ENCODE measurements around the gene PADI6. TPM values are rescaled to one million over a fixed set of nuclear protein-coding genes. Genes with fewer than 3 reads are reported as not detected.

PADI6 gene
- total RNA-seq, 4 donors from 2014 or later, result not detected

DNA sequence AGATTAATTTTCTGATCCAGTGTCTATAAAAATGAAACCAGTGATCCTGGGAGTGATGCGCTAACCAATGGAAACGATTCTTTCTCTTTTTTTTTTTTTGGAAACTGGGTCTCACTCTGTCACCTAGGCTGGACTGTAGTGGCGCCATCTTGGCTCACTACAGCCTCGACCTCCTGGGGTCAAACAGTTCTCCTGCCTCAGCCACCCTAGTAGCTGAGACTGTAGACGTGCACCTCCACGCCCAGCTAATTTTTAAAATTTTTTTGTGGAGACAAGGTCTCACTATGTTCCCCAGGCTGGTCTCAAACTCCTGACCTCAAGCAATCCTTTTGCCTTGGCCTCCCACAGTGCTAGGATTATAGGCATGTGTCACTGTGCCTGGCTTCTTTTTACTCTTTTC is 70.8 kb downstream of the PADI6 start:
- TF ChIP-seq, protein P1, sequence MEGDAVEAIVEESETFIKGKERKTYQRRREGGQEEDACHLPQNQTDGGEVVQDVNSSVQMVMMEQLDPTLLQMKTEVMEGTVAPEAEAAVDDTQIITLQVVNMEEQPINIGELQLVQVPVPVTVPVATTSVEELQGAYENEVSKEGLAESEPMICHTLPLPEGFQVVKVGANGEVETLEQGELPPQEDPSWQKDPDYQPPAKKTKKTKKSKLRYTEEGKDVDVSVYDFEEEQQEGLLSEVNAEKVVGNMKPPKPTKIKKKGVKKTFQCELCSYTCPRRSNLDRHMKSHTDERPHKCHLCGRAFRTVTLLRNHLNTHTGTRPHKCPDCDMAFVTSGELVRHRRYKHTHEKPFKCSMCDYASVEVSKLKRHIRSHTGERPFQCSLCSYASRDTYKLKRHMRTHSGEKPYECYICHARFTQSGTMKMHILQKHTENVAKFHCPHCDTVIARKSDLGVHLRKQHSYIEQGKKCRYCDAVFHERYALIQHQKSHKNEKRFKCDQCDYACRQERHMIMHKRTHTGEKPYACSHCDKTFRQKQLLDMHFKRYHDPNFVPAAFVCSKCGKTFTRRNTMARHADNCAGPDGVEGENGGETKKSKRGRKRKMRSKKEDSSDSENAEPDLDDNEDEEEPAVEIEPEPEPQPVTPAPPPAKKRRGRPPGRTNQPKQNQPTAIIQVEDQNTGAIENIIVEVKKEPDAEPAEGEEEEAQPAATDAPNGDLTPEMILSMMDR (IDR thresholded peaks at IDR 0.05; ENCODE audit: low read depth), result no peak

DNA sequence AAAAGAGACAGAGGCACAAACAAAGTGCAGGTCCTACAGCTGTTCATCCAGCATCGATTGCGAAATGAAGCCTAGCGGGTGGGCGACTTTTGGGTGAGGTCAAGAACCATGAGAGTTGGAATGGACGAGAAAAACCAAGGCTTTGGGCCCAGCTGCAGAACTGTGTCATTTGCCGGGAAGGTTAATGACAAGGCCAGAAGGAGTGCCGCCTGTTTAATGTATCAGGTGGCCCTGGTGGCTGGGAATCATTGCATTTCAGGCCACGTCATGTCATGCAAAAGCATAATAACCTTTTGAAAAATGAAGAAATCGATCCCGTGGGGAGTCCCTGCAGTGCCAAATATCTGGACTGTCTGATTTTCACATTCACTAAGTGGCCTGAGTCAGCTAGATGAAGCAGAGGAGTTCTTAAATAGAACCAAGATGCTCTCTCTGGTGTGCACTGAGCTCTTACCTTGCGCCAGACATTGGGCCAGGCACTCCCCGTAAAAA is 75.6 kb downstream of the PADI6 start:
- TF ChIP-seq, protein P1 (IDR thresholded peaks at IDR 0.05; ENCODE audit: low read depth), result no peak

Other genes with a start within 250 kb of the PADI6 start
- gene PADI1, start 167.1 kb upstream of the PADI6 start, total RNA-seq, result not detected
- gene PADI3, start 123.1 kb upstream of the PADI6 start, total RNA-seq, result not detected
- 1 to 10 TPM in 1 of 4 donors, under 1 TPM in 1, not detected in 2; 0.22 to 1.3 TPM for gene PADI4, start 64.0 kb upstream of the PADI6 start, total RNA-seq
- 10 to 100 TPM; 17.4 to 24.0 (median 21.5) TPM for gene RCC2, start 67.5 kb downstream of the PADI6 start, total RNA-seq
- 10 to 100 TPM; 19.1 to 54.6 (median 41.7) TPM for gene ARHGEF10L, start 167.5 kb downstream of the PADI6 start, total RNA-seq